Activated CD8-positive, alpha-beta T cell treated with anti-CD3 and anti-CD28 coated beads for 36 hours (primary cell): Measurements from ENCODE around the gene MTA3. TPM values are rescaled to one million over a fixed set of nuclear protein-coding genes. Genes with fewer than 3 reads are reported as not detected.

Experiments used
- ATAC-seq: fragments of 200-7000 bp; cut with Tn5 transposase; one replicate; pipeline ENCODE4 v1.10.0; 2021; ENCODE audit warnings: mild to moderate bottlenecking, moderate library complexity
- CTCF ChIA-PET: fragments of 350-600 bp; sonication (Branson Sonifier 250); formaldehyde crosslinking; loops from one replicate; lab custom pipeline; 2021; ENCODE audit warnings: antibody characterized with exemption; lab: Charles Lee
- POLR2A ChIA-PET: fragments of 350-600 bp; sonication (Branson Sonifier 250); formaldehyde crosslinking; loops from one replicate; lab custom pipeline; 2021; ENCODE audit warnings: antibody characterized with exemption; lab: Charles Lee
- DNase-seq: peaks from one replicate; pipeline ENCODE4 v3.0.0-alpha.2; 2020
- H3K27ac Mint-ChIP-seq: one replicate; pipeline ENCODE4 v1.8.0; 2021; ENCODE audit warnings: mild to moderate bottlenecking, mixed read lengths
- H3K27me3 Mint-ChIP-seq: one replicate; pipeline ENCODE4 v1.8.0; 2021; ENCODE audit warnings: mixed read lengths
- H3K36me3 Mint-ChIP-seq: one replicate; pipeline ENCODE4 v1.8.0; 2021; ENCODE audit warnings: low read depth, mixed read lengths
- H3K4me1 Mint-ChIP-seq: one replicate; pipeline ENCODE4 v1.8.0; 2021; ENCODE audit warnings: low read depth, mixed read lengths
- H3K4me3 Mint-ChIP-seq: one replicate; pipeline ENCODE4 v1.8.0; 2021; ENCODE audit warnings: mild to moderate bottlenecking, moderate library complexity, mixed read lengths
- H3K9me3 Mint-ChIP-seq: one replicate; pipeline ENCODE4 v1.8.0; 2021; ENCODE audit warnings: mixed read lengths
- intact Hi-C: fragments of 100-400 bp; cut with micrococcal nuclease; formaldehyde crosslinking; loops from one replicate; pipeline ENCODE4 v1.10.0; 2022
- total RNA-seq, 2 experiments: library from RNA; stranded (reverse); gene quantifications; one replicate each; pipeline ENCODE4 v1.2.3, GENCODE V29; 2021
- TF ChIP-seq, protein P1 (sequence below): fragments of 200-600 bp; IDR thresholded peaks from one replicate; pipeline ENCODE4 v1.8.0; 2022; ENCODE audit warnings: antibody characterized with exemption, mild to moderate bottlenecking

MTA3 gene
- total RNA-seq: 10 to 100 TPM; 32.6 to 35.9 TPM

DNA sequence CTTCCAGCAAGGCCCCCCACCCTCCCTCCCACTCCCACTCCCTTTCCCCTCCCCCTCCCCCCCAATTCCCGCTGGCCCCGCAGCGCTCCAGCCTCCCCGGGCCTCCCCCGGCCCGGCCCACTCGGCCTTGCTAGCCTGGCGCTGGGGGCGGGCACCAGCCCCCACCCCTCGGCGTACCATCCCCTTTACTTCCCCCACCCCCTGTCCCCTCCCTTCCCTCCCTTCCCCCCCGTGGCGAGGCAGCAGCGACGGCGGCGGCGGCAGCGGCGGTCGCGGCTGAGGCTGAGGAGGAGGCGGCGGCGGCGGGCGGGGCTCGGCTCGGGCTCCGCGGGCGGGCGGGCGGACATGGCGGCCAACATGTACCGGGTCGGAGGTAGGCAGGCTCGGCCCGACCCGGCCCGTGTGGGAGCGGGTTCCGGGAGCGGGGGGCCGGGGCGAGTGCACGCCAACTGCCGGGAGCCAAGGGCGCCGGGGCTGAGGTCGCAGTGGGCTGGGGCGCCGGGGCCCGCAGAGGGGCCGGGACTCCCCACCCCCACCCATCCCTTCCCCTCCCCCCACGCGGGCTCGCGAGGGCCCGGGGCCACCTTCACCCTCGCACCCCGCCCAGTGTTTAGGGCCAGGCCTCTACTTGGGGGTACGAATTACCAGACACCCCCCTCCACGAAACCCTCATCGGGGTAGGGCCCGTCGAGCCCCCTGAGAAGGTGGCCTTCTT lies at the start of gene MTA3:
TSS of gene MTA3 (plus strand) at position 232 of the 715 bp plus-strand sequence. CDS start at position 346, 114 bp downstream.
- peaks cover 29% of the 10 kb centered on the region for H3K4me1 Mint-ChIP-seq
- H3K36me3 Mint-ChIP-seq: peaks cover 15% of the 10 kb centered on the region
- intact Hi-C loops: no loop called here
- ChIA-PET POLR2A (interaction anchor here (0.8 kb wide), 1 partner anchor 94 kb away, joined by 3 read pairs; no protein-coding TSS in a partner anchor), CTCF (no interaction called here)
- no peaks in the 10 kb centered on the region for H3K27me3 Mint-ChIP-seq
- peak within 1 kb of the TSS; percentile 93 for H3K27ac Mint-ChIP-seq
- DNase-seq (peak; percentile 71), ATAC-seq (peak; percentile 75)
- TF ChIP-seq, protein P1, sequence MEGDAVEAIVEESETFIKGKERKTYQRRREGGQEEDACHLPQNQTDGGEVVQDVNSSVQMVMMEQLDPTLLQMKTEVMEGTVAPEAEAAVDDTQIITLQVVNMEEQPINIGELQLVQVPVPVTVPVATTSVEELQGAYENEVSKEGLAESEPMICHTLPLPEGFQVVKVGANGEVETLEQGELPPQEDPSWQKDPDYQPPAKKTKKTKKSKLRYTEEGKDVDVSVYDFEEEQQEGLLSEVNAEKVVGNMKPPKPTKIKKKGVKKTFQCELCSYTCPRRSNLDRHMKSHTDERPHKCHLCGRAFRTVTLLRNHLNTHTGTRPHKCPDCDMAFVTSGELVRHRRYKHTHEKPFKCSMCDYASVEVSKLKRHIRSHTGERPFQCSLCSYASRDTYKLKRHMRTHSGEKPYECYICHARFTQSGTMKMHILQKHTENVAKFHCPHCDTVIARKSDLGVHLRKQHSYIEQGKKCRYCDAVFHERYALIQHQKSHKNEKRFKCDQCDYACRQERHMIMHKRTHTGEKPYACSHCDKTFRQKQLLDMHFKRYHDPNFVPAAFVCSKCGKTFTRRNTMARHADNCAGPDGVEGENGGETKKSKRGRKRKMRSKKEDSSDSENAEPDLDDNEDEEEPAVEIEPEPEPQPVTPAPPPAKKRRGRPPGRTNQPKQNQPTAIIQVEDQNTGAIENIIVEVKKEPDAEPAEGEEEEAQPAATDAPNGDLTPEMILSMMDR: no peak
- H3K9me3 Mint-ChIP-seq: no peaks in the 10 kb centered on the region
- peak within 1 kb of the TSS; percentile 85 for H3K4me3 Mint-ChIP-seq

DNA sequence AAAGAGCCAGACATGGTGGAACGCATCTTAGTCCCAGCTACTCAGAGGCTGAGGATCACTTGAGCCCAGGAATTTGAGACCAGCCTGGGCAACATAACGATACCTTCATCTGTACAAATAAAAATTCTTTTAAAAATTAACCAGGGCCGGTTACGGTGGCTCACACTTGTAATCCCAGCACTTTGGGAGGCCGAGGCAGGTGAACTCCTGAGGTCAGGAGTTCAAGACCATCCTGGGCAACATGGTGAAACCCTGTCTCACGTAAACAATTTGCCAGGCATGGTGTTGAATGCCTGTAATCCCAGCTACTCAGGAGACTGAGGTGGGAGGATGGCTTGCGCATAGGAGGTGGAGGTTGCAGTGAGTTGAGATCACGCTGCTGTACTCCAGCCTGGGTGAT lies 48.8 kb upstream of the MTA3 start:
- Mint-ChIP-seq H3K4me1 (peaks cover 6% of the 10 kb centered on the region), H3K36me3 (no peaks in the 10 kb centered on the region), H3K4me3 (no peak overlapping the region), H3K27me3 (no peaks in the 10 kb centered on the region), H3K9me3 (no peaks in the 10 kb centered on the region), H3K27ac (no peak overlapping the region)
- TF ChIP-seq, protein P1: no peak
- ChIA-PET CTCF (no interaction called here), POLR2A (no interaction called here)
- intact Hi-C loops: no loop called here
- ATAC-seq (no peak), DNase-seq (no peak)

DNA sequence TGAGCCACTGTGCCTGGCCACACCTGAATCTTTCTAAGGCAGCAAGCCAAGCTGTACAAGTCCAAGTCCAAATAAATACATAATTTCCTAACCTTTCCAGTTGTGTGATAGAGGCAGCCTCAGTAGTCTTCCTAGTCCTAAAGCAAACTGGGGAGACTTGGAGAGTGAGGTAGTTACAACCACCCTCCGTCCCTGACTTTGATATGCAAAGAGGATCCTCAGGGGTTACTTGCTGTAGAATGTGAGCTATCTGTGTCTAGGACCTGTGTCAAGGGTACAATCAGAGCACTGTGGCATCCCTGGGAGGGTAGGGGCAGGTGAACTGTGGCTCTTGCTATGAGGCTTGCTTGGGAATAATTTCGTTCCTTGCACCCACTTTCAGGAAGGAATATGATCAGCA lies 46.4 kb upstream of the MTA3 start:
- Mint-ChIP-seq H3K27ac (no peak overlapping the region), H3K4me3 (no peak overlapping the region), H3K27me3 (no peaks in the 10 kb centered on the region), H3K36me3 (no peaks in the 10 kb centered on the region), H3K4me1 (peaks cover 6% of the 10 kb centered on the region), H3K9me3 (no peaks in the 10 kb centered on the region)
- no peak for DNase-seq
- no peak for ATAC-seq
- intact Hi-C loops: no loop called here
- ChIA-PET CTCF (interaction anchor here (1.0 kb wide), 1 partner anchor 9 kb away, joined by 4 read pairs; no protein-coding TSS in a partner anchor), POLR2A (no interaction called here)
- TF ChIP-seq, protein P1: no peak

DNA sequence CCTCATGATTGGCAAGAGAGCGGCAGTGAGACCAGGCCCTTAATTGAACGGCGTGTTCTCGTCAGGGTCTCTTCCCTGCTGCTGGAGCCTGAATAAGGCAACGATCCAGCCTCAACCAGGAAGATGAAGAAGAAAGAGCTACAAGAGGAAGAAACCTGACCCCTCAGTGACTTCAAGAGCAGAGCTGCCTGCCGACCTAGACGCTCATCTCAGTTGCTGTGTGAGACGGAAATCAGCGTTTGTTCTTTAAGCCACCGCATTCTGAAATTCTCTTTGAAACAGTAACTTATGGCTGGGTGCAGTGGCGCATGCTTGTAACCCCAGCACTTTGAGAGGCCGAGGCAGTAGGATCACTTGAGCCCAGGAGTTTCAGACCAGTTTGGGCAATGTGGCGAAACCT lies 45.1 kb upstream of the MTA3 start:
- H3K27ac Mint-ChIP-seq: no peak overlapping the region
- ATAC-seq (peak; percentile 20), DNase-seq (peak; percentile 6)
- no peaks in the 10 kb centered on the region for H3K36me3 Mint-ChIP-seq
- ChIA-PET CTCF (interaction anchor here (1.6 kb wide), 1 partner anchor 13 kb away, joined by 6 read pairs; no protein-coding TSS in a partner anchor), POLR2A (no interaction called here)
- intact Hi-C loops: no loop called here
- H3K4me3 Mint-ChIP-seq: no peak overlapping the region
- peaks cover 6% of the 10 kb centered on the region for H3K4me1 Mint-ChIP-seq
- TF ChIP-seq, protein P1: no peak
- no peaks in the 10 kb centered on the region for H3K9me3 Mint-ChIP-seq
- no peaks in the 10 kb centered on the region for H3K27me3 Mint-ChIP-seq

DNA sequence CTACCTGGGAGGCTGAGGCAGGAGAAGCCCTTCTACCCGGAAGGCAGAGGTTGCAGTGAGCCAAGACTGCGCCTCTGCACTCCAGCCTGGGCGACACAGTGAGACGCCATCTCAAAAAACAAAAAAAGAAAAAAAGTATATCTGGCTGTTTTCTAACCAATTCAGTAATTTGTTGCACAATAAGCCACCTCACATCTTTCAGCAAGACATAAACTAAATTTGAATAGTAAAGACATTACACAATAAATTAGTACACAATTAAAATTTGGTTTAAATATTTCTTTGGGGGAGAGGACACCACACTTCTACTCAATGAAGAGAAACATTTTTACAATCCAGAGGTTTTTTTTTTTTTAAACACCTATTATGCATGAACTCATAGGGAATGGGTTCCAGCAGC lies 36.0 kb upstream of the MTA3 start:
- no peaks in the 10 kb centered on the region for H3K27me3 Mint-ChIP-seq
- H3K4me1 Mint-ChIP-seq: no peaks in the 10 kb centered on the region
- intact Hi-C loops: no loop called here
- H3K9me3 Mint-ChIP-seq: no peaks in the 10 kb centered on the region
- no peak overlapping the region for H3K4me3 Mint-ChIP-seq
- POLR2A ChIA-PET: interaction anchor here (0.6 kb wide), 1 partner anchor 969 kb away, joined by 4 read pairs; no protein-coding TSS in a partner anchor
- no peak for DNase-seq
- CTCF ChIA-PET: no interaction called here
- no peaks in the 10 kb centered on the region for H3K36me3 Mint-ChIP-seq
- TF ChIP-seq, protein P1: no peak
- ATAC-seq: no peak
- H3K27ac Mint-ChIP-seq: no peak overlapping the region
